ENCODE data around the gene TOR2A.

The TOR2A gene

GRCh38 chr9:127778280-127779135 is 43.4 kb upstream of the TOR2A start, which contains the start of gene SH2D3C:
SH2D3C (minus strand) TSS chr9:127778666; CDS start chr9:127778627, 39 bp downstream.
- in situ Hi-C loops (cut with MboI; ENCODE audit: low sequenced_read_pairs, unreplicated experiment), result no loop called here
- DNase-seq (ENCODE audit: low spot score), result peak; percentile 64
- TF ChIP-seq CTCF (IDR thresholded peaks at IDR 0.05; ENCODE audit: borderline replicate concordance, control extremely low read depth, extremely low read depth, insufficient read depth, missing control alignments), result no peak

- in situ Hi-C loops (cut with MboI; ENCODE audit: low sequenced_read_pairs, unreplicated experiment), result no loop called here
- TF ChIP-seq CTCF (IDR thresholded peaks at IDR 0.05; ENCODE audit: borderline replicate concordance, control extremely low read depth, extremely low read depth, insufficient read depth, missing control alignments), result no peak
- no peak for DNase-seq (ENCODE audit: low spot score)
Observed at GRCh38 chr9:127777368-127777980, 42.4 kb upstream of the TOR2A start.

- in situ Hi-C loops (cut with MboI; ENCODE audit: low sequenced_read_pairs, unreplicated experiment), result no loop called here
- DNase-seq (ENCODE audit: low spot score), result no peak
- TF ChIP-seq CTCF (IDR thresholded peaks at IDR 0.05; ENCODE audit: borderline replicate concordance, control extremely low read depth, extremely low read depth, insufficient read depth, missing control alignments), result no peak
Observed at GRCh38 chr9:127776924-127777289, 41.8 kb upstream of the TOR2A start.

- peak; percentile 85 for DNase-seq (ENCODE audit: low spot score)
Observed at GRCh38 chr9:127776195-127776923, 41.3 kb upstream of the TOR2A start.

GRCh38 chr9:127773981-127774380 is 38.9 kb upstream of the TOR2A start:
- no peak for DNase-seq (ENCODE audit: low spot score)
- TF ChIP-seq CTCF (IDR thresholded peaks at IDR 0.05; ENCODE audit: borderline replicate concordance, control extremely low read depth, extremely low read depth, insufficient read depth, missing control alignments), result no peak
- in situ Hi-C loops (cut with MboI; ENCODE audit: low sequenced_read_pairs, unreplicated experiment), result no loop called here

More at GRCh38 chr9:127776195-127776923, 41.3 kb upstream of the TOR2A start:
- in situ Hi-C loops (cut with MboI; ENCODE audit: low sequenced_read_pairs, unreplicated experiment), result no loop called here
- no peak for TF ChIP-seq CTCF (IDR thresholded peaks at IDR 0.05; ENCODE audit: borderline replicate concordance, control extremely low read depth, extremely low read depth, insufficient read depth, missing control alignments)

- DNase-seq (ENCODE audit: low spot score), result no peak
- in situ Hi-C loops (cut with MboI; ENCODE audit: low sequenced_read_pairs, unreplicated experiment), result no loop called here
- no peak for TF ChIP-seq CTCF (IDR thresholded peaks at IDR 0.05; ENCODE audit: borderline replicate concordance, control extremely low read depth, extremely low read depth, insufficient read depth, missing control alignments)
Observed at GRCh38 chr9:127773272-127773671, 38.2 kb upstream of the TOR2A start.

All from GM13976 (cell line).